ENCODE results near the gene NFATC2. TPM values are rescaled to one million over a fixed set of nuclear protein-coding genes. Genes with fewer than 3 reads are reported as not detected.

The NFATC2 gene
- polyA plus RNA-seq, 1 of the 3 experiments (the other 2 are of a cell fraction): 0.36 TPM

DNA sequence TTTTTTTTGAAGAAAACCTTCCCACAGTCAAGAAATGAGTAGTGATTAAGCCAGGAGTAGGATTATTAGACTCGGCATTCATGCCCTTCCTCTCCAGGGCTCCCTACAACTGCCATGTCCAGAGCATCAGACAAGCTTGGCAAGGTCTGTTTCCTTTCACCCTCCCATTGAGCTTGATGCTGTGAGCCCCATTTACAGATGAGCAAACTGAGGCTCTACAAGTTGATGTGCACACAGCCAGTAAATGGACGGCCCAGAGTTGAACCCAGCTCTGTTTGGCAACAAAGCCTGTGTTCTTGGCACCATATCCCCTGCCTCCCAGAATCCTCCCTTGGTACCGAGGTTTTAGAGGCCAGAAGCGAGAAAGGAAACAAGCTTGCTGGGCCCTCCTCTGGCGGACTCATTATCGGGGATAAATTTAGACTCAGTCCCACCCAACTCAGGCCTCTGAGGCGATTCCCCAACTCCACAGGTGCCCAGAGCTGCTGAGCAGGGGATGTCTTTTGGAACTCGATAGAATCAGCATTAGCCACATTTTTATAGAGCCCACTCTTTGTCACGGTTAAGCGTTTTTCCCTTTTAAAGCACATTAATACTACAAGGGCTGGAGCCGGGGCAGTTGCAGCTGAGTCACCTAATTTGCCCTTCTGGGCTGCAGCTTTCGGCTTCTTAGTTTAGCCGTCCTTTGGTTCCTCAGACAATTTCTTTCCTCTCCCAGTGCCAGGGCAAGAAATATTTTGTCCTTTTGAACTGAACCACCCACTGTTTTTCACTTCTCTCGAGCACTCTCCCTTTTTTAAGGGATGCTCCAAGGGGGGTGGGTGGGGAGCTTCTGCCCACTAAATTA is 23.0 kb upstream of the NFATC2 start:
- H3F3A ChIP-seq (replicated peaks; ENCODE audit: insufficient read depth): peaks cover 31% of the 10 kb centered on the region
- CTCF ChIA-PET: interaction anchor here (1.0 to 2.4 kb wide), 5 partner anchors 9 to 584 kb away, joined by 3 to 6 read pairs (median 4); no protein-coding TSS in a partner anchor
- H3K27ac ChIP-seq (ENCODE audit: low read depth in 2 of 2, low read length in 1 of 2): peak overlapping the region in 1 of 2 experiments; percentile 68; a peak in 2 of 4 replicates
- no peaks in the 10 kb centered on the region for H3K9me3 ChIP-seq
- 57% methylated on average over 14 of the region's 14 CpGs for WGBS (ENCODE audit: low lambda C conversion rate)
- 0 out of 2 replicates have a peak overlapping the region, but pooled peaks have one; percentile 69 for H2AFZ ChIP-seq (ENCODE audit: low read depth)
- POLR2A ChIA-PET: no interaction called here
- no peak for DNase-seq
- H3K4me3 ChIP-seq (ENCODE audit: low read depth in 2 of 2, low read length in 1 of 2): no peak overlapping the region; a peak in 1 of 4 replicates
- H4K20me1 ChIP-seq (ENCODE audit: insufficient read depth): peaks cover 6% of the 10 kb centered on the region; the same call in 1 of the 2 replicates
- peak overlapping the region; percentile 30; the same call in 1 of the 2 replicates for H3K9ac ChIP-seq
- H3K27me3 ChIP-seq (ENCODE audit: insufficient read depth): no peaks in the 10 kb centered on the region
- no peaks in the 10 kb centered on the region for H3K36me3 ChIP-seq (replicated peaks in 1 of 2; ENCODE audit: control insufficient read depth in 1 of 2, insufficient read depth in 2 of 2, low read length in 1 of 2)
- no peaks in the 10 kb centered on the region for H3K9me2 ChIP-seq
- 0 out of 2 replicates have a peak, but pooled peaks have one; percentile 19 for TF ChIP-seq JUND (IDR thresholded peaks at IDR 0.05)
- no peak for TF ChIP-seq TEAD4 (IDR thresholded peaks at IDR 0.05; ENCODE audit: borderline replicate concordance, insufficient read depth)
- TF ChIP-seq TAF1 (IDR thresholded peaks at IDR 0.05; ENCODE audit: borderline replicate concordance, low read depth, low read length): no peak
- TF ChIP-seq, protein P1, sequence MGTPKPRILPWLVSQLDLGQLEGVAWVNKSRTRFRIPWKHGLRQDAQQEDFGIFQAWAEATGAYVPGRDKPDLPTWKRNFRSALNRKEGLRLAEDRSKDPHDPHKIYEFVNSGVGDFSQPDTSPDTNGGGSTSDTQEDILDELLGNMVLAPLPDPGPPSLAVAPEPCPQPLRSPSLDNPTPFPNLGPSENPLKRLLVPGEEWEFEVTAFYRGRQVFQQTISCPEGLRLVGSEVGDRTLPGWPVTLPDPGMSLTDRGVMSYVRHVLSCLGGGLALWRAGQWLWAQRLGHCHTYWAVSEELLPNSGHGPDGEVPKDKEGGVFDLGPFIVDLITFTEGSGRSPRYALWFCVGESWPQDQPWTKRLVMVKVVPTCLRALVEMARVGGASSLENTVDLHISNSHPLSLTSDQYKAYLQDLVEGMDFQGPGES (IDR thresholded peaks at IDR 0.05; ENCODE audit: low read depth, low read length): no peak
- no peak for TF ChIP-seq GABPA (IDR thresholded peaks at IDR 0.05; ENCODE audit: low read depth)
- no peak for TF ChIP-seq GATA2 (CRISPR knock-in tag; IDR thresholded peaks at IDR 0.05)
- no peak for TF ChIP-seq TCF12 (IDR thresholded peaks at IDR 0.05)
- peaks cover 15 to 26% of the 10 kb centered on the region in 2 experiments for H3K4me1 ChIP-seq (ENCODE audit: control insufficient read depth in 1 of 2, insufficient read depth in 2 of 2, low read depth in 1 of 2, low read length in 1 of 2)
- H3K4me2 ChIP-seq: peak overlapping the region; percentile 65
- H3K79me2 ChIP-seq (ENCODE audit: insufficient read depth): peaks cover 3% of the 10 kb centered on the region; the same call in 1 of the 2 replicates

DNA sequence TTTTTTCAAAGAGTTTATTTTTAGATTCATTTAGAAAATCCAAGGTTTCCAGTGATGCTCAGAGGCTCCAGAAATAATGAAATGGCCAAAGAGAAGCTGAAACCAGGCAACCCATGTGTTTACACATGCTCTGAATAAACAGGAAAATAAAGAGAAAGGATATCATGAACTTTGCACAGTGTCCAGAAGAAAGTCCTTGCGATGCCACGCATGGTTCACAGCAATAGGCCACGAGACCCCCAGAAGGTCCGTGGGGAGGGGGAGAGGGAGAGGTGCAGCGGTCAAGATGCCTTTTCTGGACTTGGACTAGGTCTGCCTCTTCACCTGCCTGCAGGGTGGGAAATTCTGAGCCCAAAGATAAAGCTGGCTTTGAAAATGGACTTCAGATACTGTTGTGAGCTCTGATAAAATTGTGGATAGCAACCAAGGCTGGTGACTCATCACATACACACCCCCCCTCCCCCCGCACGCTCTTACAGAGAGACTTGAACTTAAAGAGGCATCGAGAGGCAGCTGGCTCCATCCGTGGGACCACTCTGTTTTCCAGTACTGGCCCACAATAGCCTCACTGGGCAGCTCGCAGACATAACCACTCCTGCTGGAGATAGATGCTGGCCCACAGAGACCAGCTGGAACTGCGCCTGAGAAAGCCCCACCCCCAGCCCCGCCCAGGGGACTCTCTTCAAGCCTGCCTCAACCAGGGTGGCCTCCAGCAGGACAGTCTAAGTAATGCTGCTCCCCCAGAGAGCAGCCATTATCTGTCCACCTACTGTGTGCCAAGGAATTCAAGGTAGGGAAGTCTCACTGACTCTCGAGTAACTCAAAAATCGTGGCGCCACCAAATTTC is 21.2 kb upstream of the NFATC2 start:
- H2AFZ ChIP-seq (ENCODE audit: low read depth): no peak overlapping the region
- WGBS (ENCODE audit: low lambda C conversion rate): 34% methylated on average over 13 of the region's 15 CpGs
- no peaks in the 10 kb centered on the region for H3K9me2 ChIP-seq
- peak; percentile 58 for DNase-seq
- H3K9me3 ChIP-seq: no peaks in the 10 kb centered on the region
- H4K20me1 ChIP-seq (ENCODE audit: insufficient read depth): peaks cover 14% of the 10 kb centered on the region; the same call in 1 of the 2 replicates
- H3K36me3 ChIP-seq (replicated peaks in 1 of 2; ENCODE audit: control insufficient read depth in 1 of 2, insufficient read depth in 2 of 2, low read length in 1 of 2): no peaks in the 10 kb centered on the region
- no peaks in the 10 kb centered on the region for H3K27me3 ChIP-seq (ENCODE audit: insufficient read depth)
- H3K9ac ChIP-seq: peak overlapping the region; percentile 98
- peak overlapping the region in 1 of 2 experiments; percentile 99; a peak in 2 of 4 replicates for H3K27ac ChIP-seq (ENCODE audit: low read depth in 2 of 2, low read length in 1 of 2)
- peak; percentile 86 for TF ChIP-seq FOSL2 (IDR thresholded peaks at IDR 0.05; ENCODE audit: borderline replicate concordance, low read depth)
- peak; percentile 30; the same call in 1 of the 2 replicates for TF ChIP-seq TCF12 (IDR thresholded peaks at IDR 0.05)
- no peak for TF ChIP-seq RCOR1 (IDR thresholded peaks at IDR 0.05; ENCODE audit: low read length)
- TF ChIP-seq JUND (IDR thresholded peaks at IDR 0.05): peak; percentile 71
- TF ChIP-seq EP300 (IDR thresholded peaks at IDR 0.05; ENCODE audit: borderline replicate concordance in 1 of 2, low read depth in 1 of 2, low read length in 1 of 2): no peak
- TF ChIP-seq CTCF (IDR thresholded peaks at IDR 0.05): peak; percentile 12; the same call in 1 of the 2 replicates
- H3K4me2 ChIP-seq: peak overlapping the region; percentile 98
- ChIA-PET POLR2A (no interaction called here), CTCF (interaction anchor here (0.9 to 2.0 kb wide), 8 partner anchors 11 to 582 kb away, joined by 3 to 8 read pairs (median 4); no protein-coding TSS in a partner anchor)
- H3K4me1 ChIP-seq (ENCODE audit: control insufficient read depth in 1 of 2, insufficient read depth in 2 of 2, low read depth in 1 of 2, low read length in 1 of 2): peaks cover 16 to 29% of the 10 kb centered on the region in 2 experiments
- H3K4me3 ChIP-seq (ENCODE audit: low read depth in 2 of 2, low read length in 1 of 2): peak overlapping the region; percentile 3 to 80; a peak in 2 of 4 replicates
- H3F3A ChIP-seq (replicated peaks; ENCODE audit: insufficient read depth): peaks cover 31% of the 10 kb centered on the region
- peaks cover 17% of the 10 kb centered on the region for H3K79me2 ChIP-seq (ENCODE audit: insufficient read depth)
